GM12878 (cell line): Measurements from ENCODE around the gene ENG. TPM values are rescaled to one million over a fixed set of nuclear protein-coding genes. Genes with fewer than 3 reads are reported as not detected.

Experiments used
- ATAC-seq: fragments of 200-7000 bp; cut with Tn5 transposase; 3 replicates; pipeline ENCODE4 v1.9.1; 2020; ENCODE audit warnings: mild to moderate bottlenecking, moderate library complexity
- BruUV-seq: library from RNA; stranded (reverse); fragments of 400-500 nt; replicated peaks from 2 replicates; lab custom pipeline; 2021; lab: Mats Ljungman, UMichigan
- CTCF ChIA-PET: fragments of 300-600 bp; sonication (Branson Sonifier 250); formaldehyde crosslinking; extraction: SDS; loops from one replicate; lab custom pipeline; 2021; ENCODE audit warnings: inconsistent platforms; lab: Yijun Ruan, JAX
- POLR2A ChIA-PET: fragments of 350-600 bp; formaldehyde crosslinking; extraction: SDS; loops from one replicate; lab custom pipeline; 2021; ENCODE audit warnings: inconsistent platforms; lab: Charles Lee
- RAD21 ChIA-PET: fragments of 300-600 bp; sonication (Branson Sonifier 250); formaldehyde crosslinking; loops from one replicate; lab custom pipeline; 2023; ENCODE audit warnings: antibody characterized with exemption; ENCODE audit not compliant: unreplicated experiment; lab: Charles Lee
- SMC1A ChIA-PET: fragments of 300-600 bp; sonication (Branson Sonifier 250); formaldehyde crosslinking; loops from one replicate; lab custom pipeline; 2023; ENCODE audit not compliant: unreplicated experiment, uncharacterized antibody; lab: Charles Lee
- DNase-seq: peaks from one replicate; pipeline ENCODE4 v3.0.0-alpha.2; 2011; ENCODE audit warnings: low read depth, low spot score
- FAIRE-seq: peaks from 3 replicates; lab custom pipeline; 2011; peaks lifted over from hg19 to GRCh38; lab: Jason Lieb, UNC
- H2AFZ ChIP-seq: 2 replicates; pipeline ENCODE4 v1.6.0; 2011; ENCODE audit warnings: low read depth, low read length, control low read depth; ENCODE audit not compliant: control insufficient read depth
- H3K27ac ChIP-seq: 2 replicates; pipeline ENCODE4 v1.5.1; 2011; ENCODE audit warnings: control low read depth; ENCODE audit not compliant: control insufficient read depth, insufficient read depth
- H3K27me3 ChIP-seq, 2 experiments: replicated peaks in 1 of 2; 2 replicates each; pipeline versions ENCODE4 v1.6.0 to v1.6.1; 2011; ENCODE audit warnings: low read length in 1 of 2; ENCODE audit not compliant: control insufficient read depth in 2 of 2, insufficient read depth in 2 of 2
- H3K36me3 ChIP-seq, 2 experiments: 2 replicates each; pipeline ENCODE4 v1.5.1; 2011; ENCODE audit warnings: low read length in 1 of 2; ENCODE audit not compliant: control insufficient read depth in 2 of 2, insufficient read depth in 2 of 2
- H3K4me1 ChIP-seq: 2 replicates; pipeline ENCODE4 v1.6.1; 2011; ENCODE audit warnings: mild to moderate bottlenecking, low read length, moderate library complexity, mixed read lengths; ENCODE audit not compliant: control insufficient read depth, insufficient read depth
- H3K4me2 ChIP-seq: 2 replicates; pipeline ENCODE4 v1.6.0; 2011; ENCODE audit warnings: control low read depth; ENCODE audit not compliant: control insufficient read depth, insufficient read depth
- H3K4me3 ChIP-seq: fragments of 200-600 bp; sonication (generic); 2 replicates; pipeline ENCODE4 v1.5.1; 2016
- H3K79me2 ChIP-seq: 2 replicates; pipeline ENCODE4 v1.6.0; 2011; ENCODE audit warnings: low read length; ENCODE audit not compliant: control insufficient read depth, insufficient read depth
- H3K9ac ChIP-seq: 2 replicates; pipeline ENCODE4 v1.8.0; 2011; ENCODE audit warnings: low read length, control low read depth, mixed read lengths; ENCODE audit not compliant: control insufficient read depth, insufficient read depth
- H3K9me3 ChIP-seq: replicated peaks from 3 replicates; pipeline ENCODE4 v1.5.1; 2011; ENCODE audit warnings: mild to moderate bottlenecking, low read length; ENCODE audit not compliant: control insufficient read depth, insufficient read depth
- H4K20me1 ChIP-seq: 2 replicates; pipeline ENCODE4 v1.6.0; 2011; ENCODE audit not compliant: control insufficient read depth, insufficient read depth
- ETV6 ChIP-seq, 2 experiments: fragments of 450-650 bp in 1 of 2; IDR thresholded peaks in 1 of 2; conservative IDR thresholded peaks in 1 of 2; 2 replicates each; pipeline ENCODE4 v1.6.1; 2014; ENCODE audit warnings: antibody characterized with exemption in 1 of 2, borderline replicate concordance in 1 of 2, low read depth in 1 of 2, mild to moderate bottlenecking in 1 of 2, moderate library complexity in 1 of 2
- HDAC2 ChIP-seq: fragments of 200-600 bp; sonication (generic); IDR thresholded peaks from 2 replicates; pipeline ENCODE4 v1.6.1; 2017
- HDGF ChIP-seq: fragments of 450-650 bp; IDR thresholded peaks from 2 replicates; pipeline ENCODE4 v1.6.1; 2016; ENCODE audit warnings: antibody characterized with exemption
- MTA2 ChIP-seq: fragments of 450-650 bp; IDR thresholded peaks from 2 replicates; pipeline ENCODE4 v1.6.1; 2016; ENCODE audit warnings: low read depth, mild to moderate bottlenecking, moderate library complexity
- NR2F1 ChIP-seq: fragments of 450-650 bp; conservative IDR thresholded peaks from 2 replicates; pipeline ENCODE4 v1.6.1; 2017; ENCODE audit warnings: mild to moderate bottlenecking
- RUNX3 ChIP-seq: IDR thresholded peaks from 2 replicates; pipeline ENCODE4 v1.6.1; 2012; ENCODE audit warnings: low read length, inconsistent platforms
- WGBS: methylation state at CpG from one replicate; pipeline ENCODE4 v1.1.6; 2016; ENCODE audit warnings: low lambda C conversion rate; ENCODE audit not compliant: insufficient replicate concordance, insufficient coverage; ENCODE audit errors: missing lambda C conversion rate; 5-methylcytosine and 5-hydroxymethylcytosine counted together
- in situ Hi-C: fragments of 300-500 bp; cut with MboI; formaldehyde crosslinking; loops from 9 replicates; pipeline ENCODE4 v1.14.3; 2018; ENCODE audit warnings: mixed read lengths
- intact Hi-C: fragments of 100-400 bp; cut with micrococcal nuclease; formaldehyde crosslinking; loops from one replicate; pipeline ENCODE4 v1.14.2; 2022; ENCODE audit not compliant: unreplicated experiment
- polyA plus RNA-seq, 11 experiments: library from polyadenylated mRNA; depleted of rRNA in 4 of 11; unstranded in 6 of 11; stranded (reverse) in 5 of 11; fragments of >200 nt; fragmentation: Nextera tagmentation in 4 of 11; fragmentation: Illumina TruSeq in 1 of 11; extraction: Ambion mirVana in 4 of 11; extraction: Trizol in 1 of 11; gene quantifications; 1 replicate in 1 of 11; 2 replicates in 10 of 11; pipeline versions ENCODE4 v1.2.1 to v1.2.3, GENCODE V29; 2011 to 2016; ENCODE audit warnings: inconsistent platforms in 2 of 11, missing spikeins in 2 of 11, low read depth in 1 of 11
- total RNA-seq, 4 experiments: library from RNA; depleted of rRNA in 3 of 4; stranded (reverse); fragments of >200 nt in 3 of 4; fragmentation: Illumina TruSeq in 1 of 4; extraction: Trizol in 1 of 4; gene quantifications; 2 replicates each; pipeline versions ENCODE4 v1.2.1 to v1.2.3, GENCODE V29; 2013 to 2021
- TF ChIP-seq, protein P1 (sequence below): fragments of 450-650 bp; formaldehyde crosslinking; IDR thresholded peaks from 2 replicates; pipeline ENCODE4 v1.5.0; 2022; ENCODE audit warnings: mild to moderate bottlenecking, missing genetic modification characterization
- TF ChIP-seq, protein P2 (sequence below): IDR thresholded peaks from 2 replicates; pipeline ENCODE4 v1.6.1; 2012; ENCODE audit warnings: improper control_type of control experiment, low read depth, low read length; ENCODE audit not compliant: insufficient replicate concordance

The ENG gene
- total and polyA plus RNA-seq, 10 of the 15 experiments (the other 5 are each of a cell fraction or from before 2014, with no cell fraction given): 0.14 to 10.1 (median 2.0) TPM

DNA sequence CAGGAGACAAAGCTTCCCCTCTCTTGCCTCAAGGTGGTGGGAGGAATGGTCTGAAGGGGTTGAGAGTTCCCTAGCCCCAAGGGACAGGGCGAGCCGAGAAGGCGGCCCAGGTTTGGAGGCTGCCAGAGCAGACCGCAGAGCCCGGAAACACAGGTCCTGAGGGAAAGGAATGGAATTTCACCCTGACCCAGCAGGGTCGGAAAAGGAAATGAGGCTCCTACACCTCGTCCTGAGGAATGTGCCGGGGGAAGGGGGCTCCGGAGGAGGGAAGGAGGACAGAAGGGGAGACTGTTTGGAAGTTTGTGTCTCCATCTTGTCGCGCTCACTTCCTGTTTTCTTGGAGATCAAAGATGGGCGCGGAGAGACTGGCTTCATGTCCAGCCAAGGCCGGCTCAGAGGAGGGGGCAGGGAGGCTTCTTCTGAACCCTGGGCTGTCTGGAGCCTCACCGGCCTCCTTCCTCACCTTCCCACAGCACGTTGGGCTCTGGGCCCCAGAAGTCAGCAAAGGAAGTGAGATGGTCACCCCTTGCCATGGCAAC, 9.6 kb downstream of the ENG start:
- DNase-seq (no peak), FAIRE-seq (no peak), ATAC-seq (no peak)
- Histone ChIP-seq H3K79me2 (no peaks in the 10 kb centered on the region), H4K20me1 (no peaks in the 10 kb centered on the region), H2AFZ (no peak overlapping the region), H3K4me3 (no peak overlapping the region), H3K9ac (no peak overlapping the region), H3K36me3 (no peaks in the 10 kb centered on the region), H3K27me3 (no peaks in the 10 kb centered on the region), H3K4me1 (no peaks in the 10 kb centered on the region), H3K27ac (no peak overlapping the region), H3K9me3 (peaks cover 3% of the 10 kb centered on the region; the same call in 2 of the 3 replicates), H3K4me2 (no peak overlapping the region)
- ChIA-PET RAD21 (interaction anchor here (1.2 kb wide), 1 partner anchor 110 kb away, joined by 3 read pairs; the partner anchor contains the start of gene TOR2A), SMC1A (no interaction called here), CTCF (interaction anchor here (1.1 kb wide), 1 partner anchor 25 kb away, joined by 4 read pairs; no protein-coding TSS in a partner anchor), POLR2A (interaction anchor here (0.5 kb wide), 1 partner anchor 189 kb away, joined by 3 read pairs; no protein-coding TSS in a partner anchor)
- 79% methylated on average over 16 of the region's 16 CpGs for WGBS
- BruUV-seq: no TSS peak
- in situ Hi-C loops: no loop called here
- intact Hi-C loops: no loop called here
- TF ChIP-seq HDGF (no peak), RUNX3 (no peak), HDAC2 (no peak), MTA2 (no peak), NR2F1 (no peak), ETV6 (conservative IDR thresholded peaks at IDR 0.05 in 1 of 2, IDR thresholded peaks at IDR 0.05 in 1 of 2; ENCODE audit: borderline replicate concordance in 1 of 2, low read depth in 1 of 2) (no peak)
- TF ChIP-seq, protein P1, sequence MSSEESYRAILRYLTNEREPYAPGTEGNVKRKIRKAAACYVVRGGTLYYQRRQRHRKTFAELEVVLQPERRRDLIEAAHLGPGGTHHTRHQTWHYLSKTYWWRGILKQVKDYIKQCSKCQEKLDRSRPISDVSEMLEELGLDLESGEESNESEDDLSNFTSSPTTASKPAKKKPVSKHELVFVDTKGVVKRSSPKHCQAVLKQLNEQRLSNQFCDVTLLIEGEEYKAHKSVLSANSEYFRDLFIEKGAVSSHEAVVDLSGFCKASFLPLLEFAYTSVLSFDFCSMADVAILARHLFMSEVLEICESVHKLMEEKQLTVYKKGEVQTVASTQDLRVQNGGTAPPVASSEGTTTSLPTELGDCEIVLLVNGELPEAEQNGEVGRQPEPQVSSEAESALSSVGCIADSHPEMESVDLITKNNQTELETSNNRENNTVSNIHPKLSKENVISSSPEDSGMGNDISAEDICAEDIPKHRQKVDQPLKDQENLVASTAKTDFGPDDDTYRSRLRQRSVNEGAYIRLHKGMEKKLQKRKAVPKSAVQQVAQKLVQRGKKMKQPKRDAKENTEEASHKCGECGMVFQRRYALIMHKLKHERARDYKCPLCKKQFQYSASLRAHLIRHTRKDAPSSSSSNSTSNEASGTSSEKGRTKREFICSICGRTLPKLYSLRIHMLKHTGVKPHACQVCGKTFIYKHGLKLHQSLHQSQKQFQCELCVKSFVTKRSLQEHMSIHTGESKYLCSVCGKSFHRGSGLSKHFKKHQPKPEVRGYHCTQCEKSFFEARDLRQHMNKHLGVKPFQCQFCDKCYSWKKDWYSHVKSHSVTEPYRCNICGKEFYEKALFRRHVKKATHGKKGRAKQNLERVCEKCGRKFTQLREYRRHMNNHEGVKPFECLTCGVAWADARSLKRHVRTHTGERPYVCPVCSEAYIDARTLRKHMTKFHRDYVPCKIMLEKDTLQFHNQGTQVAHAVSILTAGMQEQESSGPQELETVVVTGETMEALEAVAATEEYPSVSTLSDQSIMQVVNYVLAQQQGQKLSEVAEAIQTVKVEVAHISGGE: no peak
- TF ChIP-seq, protein P2, sequence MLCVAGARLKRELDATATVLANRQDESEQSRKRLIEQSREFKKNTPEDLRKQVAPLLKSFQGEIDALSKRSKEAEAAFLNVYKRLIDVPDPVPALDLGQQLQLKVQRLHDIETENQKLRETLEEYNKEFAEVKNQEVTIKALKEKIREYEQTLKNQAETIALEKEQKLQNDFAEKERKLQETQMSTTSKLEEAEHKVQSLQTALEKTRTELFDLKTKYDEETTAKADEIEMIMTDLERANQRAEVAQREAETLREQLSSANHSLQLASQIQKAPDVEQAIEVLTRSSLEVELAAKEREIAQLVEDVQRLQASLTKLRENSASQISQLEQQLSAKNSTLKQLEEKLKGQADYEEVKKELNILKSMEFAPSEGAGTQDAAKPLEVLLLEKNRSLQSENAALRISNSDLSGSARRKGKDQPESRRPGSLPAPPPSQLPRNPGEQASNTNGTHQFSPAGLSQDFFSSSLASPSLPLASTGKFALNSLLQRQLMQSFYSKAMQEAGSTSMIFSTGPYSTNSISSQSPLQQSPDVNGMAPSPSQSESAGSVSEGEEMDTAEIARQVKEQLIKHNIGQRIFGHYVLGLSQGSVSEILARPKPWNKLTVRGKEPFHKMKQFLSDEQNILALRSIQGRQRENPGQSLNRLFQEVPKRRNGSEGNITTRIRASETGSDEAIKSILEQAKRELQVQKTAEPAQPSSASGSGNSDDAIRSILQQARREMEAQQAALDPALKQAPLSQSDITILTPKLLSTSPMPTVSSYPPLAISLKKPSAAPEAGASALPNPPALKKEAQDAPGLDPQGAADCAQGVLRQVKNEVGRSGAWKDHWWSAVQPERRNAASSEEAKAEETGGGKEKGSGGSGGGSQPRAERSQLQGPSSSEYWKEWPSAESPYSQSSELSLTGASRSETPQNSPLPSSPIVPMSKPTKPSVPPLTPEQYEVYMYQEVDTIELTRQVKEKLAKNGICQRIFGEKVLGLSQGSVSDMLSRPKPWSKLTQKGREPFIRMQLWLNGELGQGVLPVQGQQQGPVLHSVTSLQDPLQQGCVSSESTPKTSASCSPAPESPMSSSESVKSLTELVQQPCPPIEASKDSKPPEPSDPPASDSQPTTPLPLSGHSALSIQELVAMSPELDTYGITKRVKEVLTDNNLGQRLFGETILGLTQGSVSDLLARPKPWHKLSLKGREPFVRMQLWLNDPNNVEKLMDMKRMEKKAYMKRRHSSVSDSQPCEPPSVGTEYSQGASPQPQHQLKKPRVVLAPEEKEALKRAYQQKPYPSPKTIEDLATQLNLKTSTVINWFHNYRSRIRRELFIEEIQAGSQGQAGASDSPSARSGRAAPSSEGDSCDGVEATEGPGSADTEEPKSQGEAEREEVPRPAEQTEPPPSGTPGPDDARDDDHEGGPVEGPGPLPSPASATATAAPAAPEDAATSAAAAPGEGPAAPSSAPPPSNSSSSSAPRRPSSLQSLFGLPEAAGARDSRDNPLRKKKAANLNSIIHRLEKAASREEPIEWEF: no peak
